Measurements from ENCODE around the gene CD59. TPM values are rescaled to one million over a fixed set of nuclear protein-coding genes. Genes with fewer than 3 reads are reported as not detected.
A peak's percentile ranks its signal among the peaks of the same experiment; 100 is the strongest.

Gene CD59
- total and polyA plus RNA-seq, 7 donors, result 54.1 to 210 (median 174) TPM

DNA sequence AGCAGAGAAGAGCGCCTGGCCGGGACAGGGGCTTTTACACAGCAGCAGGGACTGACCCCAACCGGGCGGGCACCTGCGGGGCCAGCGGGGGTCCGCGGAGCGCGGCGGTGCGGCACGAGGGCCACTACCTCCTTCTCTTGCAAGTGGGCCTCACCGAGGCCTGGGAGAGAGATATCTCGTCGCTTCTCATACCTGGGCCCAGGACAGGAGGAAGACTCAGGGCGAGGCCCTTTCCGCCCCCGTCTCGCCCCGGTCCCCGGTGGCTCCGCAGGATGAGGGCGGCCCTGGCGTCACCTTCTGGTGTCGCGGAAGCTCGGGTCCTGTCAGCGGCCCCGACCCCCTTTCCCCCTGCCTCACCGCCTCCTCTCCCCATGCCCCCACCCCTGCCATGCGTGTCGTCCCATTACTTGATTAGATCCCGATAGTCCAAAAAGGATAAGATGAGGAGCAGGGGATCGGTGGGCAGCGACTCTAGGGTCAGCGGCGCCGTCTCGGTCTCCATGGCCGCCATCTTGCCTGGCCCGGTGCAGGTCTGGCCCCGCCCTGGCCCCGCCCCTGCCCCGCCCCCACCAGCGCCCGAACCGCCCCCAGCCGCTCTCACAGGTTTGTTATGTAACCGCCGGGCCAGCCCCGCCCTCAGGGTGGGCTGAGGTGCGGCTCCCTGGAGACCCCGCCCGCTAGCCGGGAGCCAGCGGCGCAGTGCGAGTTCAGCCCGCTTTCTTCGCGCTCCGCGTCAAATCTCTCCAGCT is 37.9 kb upstream of the CD59 start, which contains the start of gene FBXO3:
Gene FBXO3 (minus strand): TSS at position 534 of the 749 bp plus-strand sequence. CDS start 23 bp downstream, at position 511.
- Histone ChIP-seq H3K27ac (peak within 1 kb of the TSS; percentile 89 to 94 (median 90)), H3K36me3 (peaks cover 0 to 6% (median 0%) of the 10 kb centered on the region in 4 donors), H3K4me1 (peaks cover 0 to 43% (median 39%) of the 10 kb centered on the region in 4 donors), H3K27me3 (no peaks in the 10 kb centered on the region), H3K4me3 (peak within 1 kb of the TSS; percentile 83 to 97 (median 94)), H3K9me3 (no peaks in the 10 kb centered on the region)
- intact Hi-C loops (cut with DNase I), result loop anchor here (5.0 to 10.0 kb wide), 2 partner anchors 37 to 281 kb away; partner anchors contain the start of genes CAPRIN1 and CD59
- 0% methylated on average over 64 of the region's 64 CpGs for WGBS, 2 donors
- TF ChIP-seq EP300 (IDR thresholded peaks at IDR 0.05), result no peak
- TF ChIP-seq POLR2AphosphoS5 (IDR thresholded peaks at IDR 0.05), result peak; percentile 62 to 87 (median 80)
- DNase-seq, result peak; percentile 95

- Histone ChIP-seq H3K4me1 (peaks cover 0 to 42% (median 39%) of the 10 kb centered on the region in 4 donors), H3K27ac (peak overlapping the region; percentile 89 to 94 (median 90)), H3K27me3 (no peaks in the 10 kb centered on the region), H3K4me3 (peak overlapping the region; percentile 83 to 97 (median 94)), H3K9me3 (no peaks in the 10 kb centered on the region), H3K36me3 (peaks cover 0 to 10% (median 1%) of the 10 kb centered on the region in 4 donors)
- DNase-seq, result no peak
- intact Hi-C loops (cut with DNase I), result loop anchor here (5.0 to 10.0 kb wide), 2 partner anchors 36 to 281 kb away; partner anchors contain the start of genes CAPRIN1 and CD59
- 3 to 4% methylated on average over 22 of the region's 22 CpGs for WGBS, 2 donors
- no peak for TF ChIP-seq EP300 (IDR thresholded peaks at IDR 0.05)
- TF ChIP-seq POLR2A (IDR thresholded peaks at IDR 0.05), result no peak
- TF ChIP-seq CTCF (IDR thresholded peaks at IDR 0.05), result no peak
- TF ChIP-seq POLR2AphosphoS5 (IDR thresholded peaks at IDR 0.05), result no peak
Measured at GRCh38 chr11:33773404-33773986, 37.3 kb upstream of the CD59 start.

- intact Hi-C loops (cut with DNase I), result loop anchor here (5.0 to 10.0 kb wide), 2 partner anchors 36 to 282 kb away; partner anchors contain the start of genes CAPRIN1 and CD59
- Histone ChIP-seq H3K27ac (no peak overlapping the region), H3K4me3 (peak overlapping the region in 1 of 4 donors; percentile 83), H3K4me1 (peaks cover 0 to 42% (median 39%) of the 10 kb centered on the region in 4 donors), H3K9me3 (no peaks in the 10 kb centered on the region), H3K36me3 (peaks cover 0 to 16% (median 3%) of the 10 kb centered on the region in 4 donors), H3K27me3 (no peaks in the 10 kb centered on the region)
- WGBS, 2 donors, result 71 to 79% methylated on average over 1 of the region's 1 CpG
- no peak for TF ChIP-seq CTCF (IDR thresholded peaks at IDR 0.05)
- no peak for TF ChIP-seq POLR2A (IDR thresholded peaks at IDR 0.05)
- TF ChIP-seq POLR2AphosphoS5 (IDR thresholded peaks at IDR 0.05), result no peak
- TF ChIP-seq EP300 (IDR thresholded peaks at IDR 0.05), result no peak
- DNase-seq, result no peak
Measured at GRCh38 chr11:33772870-33773269, 36.6 kb upstream of the CD59 start.

GRCh38 chr11:33772300-33772699 is 36.1 kb upstream of the CD59 start:
- peaks cover 0 to 42% (median 39%) of the 10 kb centered on the region in 4 donors for H3K4me1 ChIP-seq
- TF ChIP-seq POLR2A (IDR thresholded peaks at IDR 0.05) (no peak), POLR2AphosphoS5 (IDR thresholded peaks at IDR 0.05) (no peak), CTCF (IDR thresholded peaks at IDR 0.05) (no peak), EP300 (IDR thresholded peaks at IDR 0.05) (no peak)
- no peaks in the 10 kb centered on the region for H3K27me3 ChIP-seq
- no peak for DNase-seq
- H3K36me3 ChIP-seq, result peaks cover 0 to 22% (median 3%) of the 10 kb centered on the region in 4 donors
- no peak overlapping the region for H3K4me3 ChIP-seq
- H3K27ac ChIP-seq, result no peak overlapping the region
- 82 to 90% methylated on average over 4 of the region's 4 CpGs for WGBS, 2 donors
- no peaks in the 10 kb centered on the region for H3K9me3 ChIP-seq
- intact Hi-C loops (cut with DNase I), result loop anchor here (5.0 to 10.0 kb wide), 2 partner anchors 35 to 283 kb away; partner anchors contain the start of genes CAPRIN1 and CD59

- no peak for DNase-seq
- 79 to 83% methylated on average over 2 of the region's 2 CpGs for WGBS, 2 donors
- Histone ChIP-seq H3K36me3 (peaks cover 0 to 42% (median 3%) of the 10 kb centered on the region in 4 donors), H3K9me3 (no peaks in the 10 kb centered on the region), H3K4me1 (peaks cover 0 to 29% (median 27%) of the 10 kb centered on the region in 4 donors), H3K27ac (no peak overlapping the region), H3K4me3 (no peak overlapping the region), H3K27me3 (no peaks in the 10 kb centered on the region)
- intact Hi-C loops (cut with DNase I), result loop anchor here (5.0 to 10.0 kb wide), 2 partner anchors 33 to 285 kb away; partner anchors contain the start of genes CAPRIN1 and CD59
- TF ChIP-seq EP300 (IDR thresholded peaks at IDR 0.05) (no peak), POLR2AphosphoS5 (IDR thresholded peaks at IDR 0.05) (no peak), CTCF (IDR thresholded peaks at IDR 0.05) (no peak), POLR2A (IDR thresholded peaks at IDR 0.05) (no peak)
Measured at GRCh38 chr11:33770236-33770635, 34.0 kb upstream of the CD59 start.
